Parathyroid adenoma (tissue), 2 donors: Measurements from ENCODE around the gene MT3.

Experiments used
- H2AFZ ChIP-seq: fragments of 300-600 bp; sonication (generic); one replicate; pipeline ENCODE4 v1.7.0; 2017; ENCODE audit warnings: antibody characterized with exemption, mild to moderate bottlenecking
- H3K27ac ChIP-seq: fragments of 300-600 bp; sonication (generic); one replicate; pipeline ENCODE4 v1.7.0; 2017
- H3K27me3 ChIP-seq: fragments of 300-600 bp; sonication (generic); one replicate; pipeline ENCODE4 v1.7.0; 2017; ENCODE audit warnings: low read length; ENCODE audit not compliant: control insufficient read depth, insufficient read depth
- H3K36me3 ChIP-seq: fragments of 300-600 bp; sonication (generic); one replicate; pipeline ENCODE4 v1.7.0; 2017; ENCODE audit warnings: low read length; ENCODE audit not compliant: control insufficient read depth, insufficient read depth
- H3K4me1 ChIP-seq: fragments of 300-600 bp; sonication (generic); one replicate; pipeline ENCODE4 v1.7.0; 2017; ENCODE audit warnings: control low read depth
- H3K4me2 ChIP-seq: fragments of 300-600 bp; sonication (generic); one replicate; pipeline ENCODE4 v1.7.0; 2017; ENCODE audit warnings: low read length
- H3K4me3 ChIP-seq: fragments of 300-600 bp; sonication (generic); one replicate; pipeline ENCODE4 v1.7.0; 2017; ENCODE audit warnings: low read depth, low read length
- H3K79me2 ChIP-seq: fragments of 300-600 bp; sonication (generic); one replicate; pipeline ENCODE4 v1.7.0; 2017; ENCODE audit warnings: control low read depth
- H3K9ac ChIP-seq: fragments of 300-600 bp; sonication (generic); one replicate; pipeline ENCODE4 v1.7.0; 2017; ENCODE audit warnings: mild to moderate bottlenecking
- H3K9me3 ChIP-seq: fragments of 300-600 bp; sonication (generic); one replicate; pipeline ENCODE4 v1.7.0; 2017; ENCODE audit warnings: low read length; ENCODE audit not compliant: control insufficient read depth
- CTCF ChIP-seq: fragments of 300-600 bp; sonication (generic); IDR thresholded peaks from one replicate; pipeline ENCODE4 v1.7.0; 2017; ENCODE audit warnings: antibody characterized with exemption, mild to moderate bottlenecking
- donor health status: primary hyperparathyroidism.

The MT3 gene

GRCh38 chr16:56554441-56554840 is 34.9 kb upstream of the MT3 start:
- Histone ChIP-seq H3K4me2 (no peak overlapping the region), H3K27me3 (no peaks in the 10 kb centered on the region), H3K4me3 (no peak overlapping the region), H3K4me1 (no peaks in the 10 kb centered on the region), H3K79me2 (no peaks in the 10 kb centered on the region), H3K36me3 (no peaks in the 10 kb centered on the region), H2AFZ (no peak overlapping the region), H3K27ac (no peak overlapping the region), H3K9ac (no peak overlapping the region), H3K9me3 (no peaks in the 10 kb centered on the region)
- no peak for TF ChIP-seq CTCF

GRCh38 chr16:56558024-56558747 is 31.1 kb upstream of the MT3 start:
- H3K4me2 ChIP-seq: no peak overlapping the region
- H3K9ac ChIP-seq: no peak overlapping the region
- no peak overlapping the region for H3K4me3 ChIP-seq
- H3K36me3 ChIP-seq: no peaks in the 10 kb centered on the region
- H3K4me1 ChIP-seq: no peaks in the 10 kb centered on the region
- no peaks in the 10 kb centered on the region for H3K9me3 ChIP-seq
- H3K79me2 ChIP-seq: no peaks in the 10 kb centered on the region
- TF ChIP-seq CTCF: no peak
- H2AFZ ChIP-seq: no peak overlapping the region
- no peaks in the 10 kb centered on the region for H3K27me3 ChIP-seq
- no peak overlapping the region for H3K27ac ChIP-seq

GRCh38 chr16:56559109-56559508 is 30.2 kb upstream of the MT3 start:
- H3K4me2 ChIP-seq: no peak overlapping the region
- no peaks in the 10 kb centered on the region for H3K79me2 ChIP-seq
- H3K9ac ChIP-seq: no peak overlapping the region
- no peaks in the 10 kb centered on the region for H3K9me3 ChIP-seq
- H3K36me3 ChIP-seq: no peaks in the 10 kb centered on the region
- no peaks in the 10 kb centered on the region for H3K27me3 ChIP-seq
- H3K27ac ChIP-seq: no peak overlapping the region
- TF ChIP-seq CTCF: no peak
- H2AFZ ChIP-seq: no peak overlapping the region
- H3K4me3 ChIP-seq: no peak overlapping the region
- no peaks in the 10 kb centered on the region for H3K4me1 ChIP-seq

- Histone ChIP-seq H3K27me3 (no peaks in the 10 kb centered on the region), H3K79me2 (no peaks in the 10 kb centered on the region), H2AFZ (no peak overlapping the region), H3K36me3 (no peaks in the 10 kb centered on the region), H3K4me2 (no peak overlapping the region), H3K27ac (no peak overlapping the region), H3K9me3 (no peaks in the 10 kb centered on the region), H3K9ac (no peak overlapping the region), H3K4me3 (no peak overlapping the region), H3K4me1 (no peaks in the 10 kb centered on the region)
- TF ChIP-seq CTCF: no peak
Observed at GRCh38 chr16:56560447-56560846, 28.9 kb upstream of the MT3 start.

- Histone ChIP-seq H3K4me2 (no peak overlapping the region), H2AFZ (no peak overlapping the region), H3K4me3 (no peak overlapping the region), H3K4me1 (no peaks in the 10 kb centered on the region), H3K27ac (no peak overlapping the region), H3K27me3 (no peaks in the 10 kb centered on the region), H3K9me3 (no peaks in the 10 kb centered on the region), H3K9ac (no peak overlapping the region), H3K36me3 (no peaks in the 10 kb centered on the region), H3K79me2 (no peaks in the 10 kb centered on the region)
- no peak for TF ChIP-seq CTCF
Observed at GRCh38 chr16:56561126-56561525, 28.2 kb upstream of the MT3 start.
